ENCODE measurements around the gene CMIP. TPM values are rescaled to one million over a fixed set of nuclear protein-coding genes. Genes with fewer than 3 reads are reported as not detected.

The CMIP gene
- total RNA-seq, 3 donors from 2014 or later: 14.9 to 23.9 (median 17.6) TPM

- Histone ChIP-seq H3K27me3 (no peaks in the 10 kb centered on the region), H3K27ac (no peak overlapping the region), H3K36me3 (no peaks in the 10 kb centered on the region), H3K4me1 (no peaks in the 10 kb centered on the region), H3K9me3 (no peaks in the 10 kb centered on the region), H3K4me3 (no peak overlapping the region)
- DNase-seq (ENCODE audit: low spot score in 2 of 2): no peak
- intact Hi-C loops (cut with DNase I; ENCODE audit: low total_unique reads): no loop called here
- TF ChIP-seq POLR2AphosphoS5 (IDR thresholded peaks at IDR 0.05): no peak
- TF ChIP-seq CTCF (IDR thresholded peaks at IDR 0.05): no peak
- TF ChIP-seq POLR2A (IDR thresholded peaks at IDR 0.05): no peak
Measured at GRCh38 chr16:81591545-81591870, 146.9 kb downstream of the CMIP start.

- intact Hi-C loops (cut with DNase I; ENCODE audit: low total_unique reads): no loop called here
- no peak overlapping the region for H3K4me3 ChIP-seq
- TF ChIP-seq POLR2A (IDR thresholded peaks at IDR 0.05) (no peak), CTCF (IDR thresholded peaks at IDR 0.05) (no peak), POLR2AphosphoS5 (IDR thresholded peaks at IDR 0.05) (no peak)
- no peaks in the 10 kb centered on the region for H3K4me1 ChIP-seq
- H3K27me3 ChIP-seq: no peaks in the 10 kb centered on the region
- no peaks in the 10 kb centered on the region for H3K36me3 ChIP-seq
- no peaks in the 10 kb centered on the region for H3K9me3 ChIP-seq
- DNase-seq (ENCODE audit: low spot score in 2 of 2): no peak
- H3K27ac ChIP-seq: no peak overlapping the region
Measured at GRCh38 chr16:81592353-81592866, 147.8 kb downstream of the CMIP start.

GRCh38 chr16:81593481-81593880, 148.9 kb downstream of the CMIP start:
- intact Hi-C loops (cut with DNase I; ENCODE audit: low total_unique reads): no loop called here
- no peak for DNase-seq (ENCODE audit: low spot score in 2 of 2)
- Histone ChIP-seq H3K27me3 (no peaks in the 10 kb centered on the region), H3K36me3 (no peaks in the 10 kb centered on the region), H3K27ac (no peak overlapping the region), H3K9me3 (no peaks in the 10 kb centered on the region), H3K4me3 (no peak overlapping the region), H3K4me1 (no peaks in the 10 kb centered on the region)
- no peak for TF ChIP-seq CTCF (IDR thresholded peaks at IDR 0.05)
- TF ChIP-seq POLR2AphosphoS5 (IDR thresholded peaks at IDR 0.05): no peak

GRCh38 chr16:81595629-81596292, 151.2 kb downstream of the CMIP start:
- Histone ChIP-seq H3K9me3 (no peaks in the 10 kb centered on the region), H3K27ac (no peak overlapping the region), H3K27me3 (no peaks in the 10 kb centered on the region), H3K4me1 (peaks cover 0 to 8% of the 10 kb centered on the region in 2 donors), H3K36me3 (no peaks in the 10 kb centered on the region), H3K4me3 (no peak overlapping the region)
- intact Hi-C loops (cut with DNase I; ENCODE audit: low total_unique reads): no loop called here
- no peak for DNase-seq (ENCODE audit: low spot score in 2 of 2)
- TF ChIP-seq CTCF (IDR thresholded peaks at IDR 0.05) (no peak), POLR2AphosphoS5 (IDR thresholded peaks at IDR 0.05) (no peak), POLR2A (IDR thresholded peaks at IDR 0.05) (no peak)

- DNase-seq (ENCODE audit: low spot score in 2 of 2): no peak
- H3K4me3 ChIP-seq: no peak overlapping the region
- TF ChIP-seq CTCF (IDR thresholded peaks at IDR 0.05): no peak
- no peak for TF ChIP-seq POLR2AphosphoS5 (IDR thresholded peaks at IDR 0.05)
- no peak for TF ChIP-seq POLR2A (IDR thresholded peaks at IDR 0.05)
- no peaks in the 10 kb centered on the region for H3K27me3 ChIP-seq
- H3K36me3 ChIP-seq: no peaks in the 10 kb centered on the region
- no peaks in the 10 kb centered on the region for H3K9me3 ChIP-seq
- peaks cover 0 to 15% of the 10 kb centered on the region in 2 donors for H3K4me1 ChIP-seq
- no peak overlapping the region for H3K27ac ChIP-seq
- intact Hi-C loops (cut with DNase I; ENCODE audit: low total_unique reads): no loop called here
Measured at GRCh38 chr16:81597079-81597658, 152.6 kb downstream of the CMIP start.
